H1 (cell line): ENCODE data around the gene DCTD.

ENCODE experiments used
- CEBPB ChIP-seq: IDR thresholded peaks from 2 replicates; pipeline ENCODE4 v1.6.1; 2012; ENCODE audit warnings: low read depth, low read length
- CTCF ChIP-seq, 3 experiments: IDR thresholded peaks; 1 replicate in 2 of 3; 2 replicates in 1 of 3; pipeline versions ENCODE4 v1.5.1 to v1.6.1; 2011; ENCODE audit warnings: low read length in 3 of 3, mild to moderate bottlenecking in 3 of 3, inconsistent platforms in 2 of 3, low read depth in 1 of 3, moderate library complexity in 1 of 3; ENCODE audit not compliant: insufficient read depth in 1 of 3; ENCODE audit errors: control extremely low read depth in 1 of 3
- POLR2A ChIP-seq, 2 experiments: IDR thresholded peaks; 1 replicate in 1 of 2; 2 replicates in 1 of 2; pipeline ENCODE4 v1.6.1; 2011; ENCODE audit warnings: low read depth in 2 of 2, low read length in 2 of 2, mild to moderate bottlenecking in 2 of 2; ENCODE audit errors: control extremely low read depth in 1 of 2
- SRF ChIP-seq: IDR thresholded peaks from 2 replicates; pipeline ENCODE4 v1.6.1; 2011; ENCODE audit warnings: mild to moderate bottlenecking, low read depth, low read length, moderate library complexity
- TAF1 ChIP-seq: IDR thresholded peaks from 2 replicates; pipeline ENCODE4 v1.6.1; 2011; ENCODE audit warnings: mild to moderate bottlenecking, low read depth, low read length
- TBP ChIP-seq: IDR thresholded peaks from 2 replicates; pipeline ENCODE4 v1.6.1; 2011; ENCODE audit warnings: low read depth, low read length, improper control_type of control experiment
- YY1 ChIP-seq: IDR thresholded peaks from 2 replicates; pipeline ENCODE4 v1.6.1; 2011; ENCODE audit warnings: low read depth, mild to moderate bottlenecking, low read length

DNA sequence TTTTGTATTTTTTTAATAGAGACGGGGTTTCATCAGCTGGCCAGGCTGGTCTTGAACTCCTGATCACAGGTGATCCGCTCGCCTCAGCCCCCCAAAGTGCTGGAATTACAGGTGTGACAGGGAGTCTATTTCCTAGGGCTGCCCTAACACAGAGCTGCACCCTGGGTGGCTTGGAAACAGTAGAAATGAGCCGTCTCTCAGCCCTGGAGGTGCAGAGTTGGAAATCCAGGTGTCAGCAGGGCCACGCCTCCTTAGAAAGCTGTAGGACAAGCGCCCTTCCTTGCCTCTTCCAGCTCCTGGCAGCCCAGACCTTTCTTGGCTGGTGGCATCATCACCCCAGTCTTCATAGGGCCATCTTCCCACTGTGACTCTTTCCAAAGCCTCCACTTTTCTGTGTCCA is 71.6 kb downstream of the DCTD start:
- TF ChIP-seq CEBPB (no peak), CTCF (IDR thresholded peaks at IDR 0.05; ENCODE audit: control extremely low read depth in 1 of 3, insufficient read depth in 1 of 3, low read depth in 1 of 3, low read length in 3 of 3) (no peak), POLR2A (IDR thresholded peaks at IDR 0.05; ENCODE audit: control extremely low read depth in 1 of 2, low read depth in 2 of 2, low read length in 2 of 2) (no peak), SRF (no peak), TAF1 (no peak), YY1 (no peak), TBP (no peak)
